Vagina (tissue), 2 donors: ENCODE results near the gene RESP18.
A peak's percentile ranks its signal among the peaks of the same experiment; 100 is the strongest.

Source experiments
- CTCF ChIP-seq, 3 experiments: fragments of 450-650 bp in 2 of 3; fragments of 200-600 bp in 1 of 3; sonication (generic) in 1 of 3; IDR thresholded peaks; one replicate each; pipeline ENCODE4 v1.5.1; 2017 to 2019; ENCODE audit warnings: antibody characterized with exemption in 3 of 3, mild to moderate bottlenecking in 2 of 3, moderate library complexity in 2 of 3
- POLR2A ChIP-seq, 2 donors: fragments of 450-650 bp; IDR thresholded peaks; one replicate each; pipeline ENCODE4 v1.6.1; 2017; ENCODE audit warnings: antibody characterized with exemption in 2 of 2, mild to moderate bottlenecking in 2 of 2, moderate library complexity in 2 of 2

- peak in 1 of 2 donors; percentile 14 for TF ChIP-seq POLR2A (IDR thresholded peaks at IDR 0.05)
- TF ChIP-seq CTCF (IDR thresholded peaks at IDR 0.05), result no peak
Measured at GRCh38 chr2:219289537-219290361, 42.8 kb downstream of the RESP18 start.
